NCI-H2196 (cell line): ENCODE results near the gene FCRLB.
"Not testable (repeated sequence)": the region's sequence is repeated elsewhere in the genome, so short reads cannot be mapped to it uniquely, and the experiment has no call there.

Source experiments
- DNase-seq: peaks from one replicate; lab custom pipeline; 2025; ENCODE audit not compliant: unreplicated experiment; lab: John Stamatoyannopoulos, UW

The FCRLB gene, protein sequence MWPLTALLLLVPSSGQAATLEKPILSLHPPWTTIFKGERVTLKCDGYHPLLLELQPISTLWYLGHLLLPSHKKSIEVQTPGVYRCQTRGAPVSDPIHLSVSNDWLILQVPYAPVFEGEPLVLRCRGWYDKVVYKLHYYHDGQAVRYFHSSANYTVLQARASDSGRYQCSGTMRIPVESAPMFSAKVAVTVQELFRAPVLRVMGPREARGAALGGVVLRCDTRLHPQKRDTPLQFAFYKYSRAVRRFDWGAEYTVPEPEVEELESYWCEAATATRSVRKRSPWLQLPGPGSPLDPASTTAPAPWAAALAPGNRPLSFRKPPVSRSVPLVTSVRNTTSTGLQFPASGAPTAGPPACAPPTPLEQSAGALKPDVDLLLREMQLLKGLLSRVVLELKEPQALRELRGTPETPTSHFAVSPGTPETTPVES

DNA sequence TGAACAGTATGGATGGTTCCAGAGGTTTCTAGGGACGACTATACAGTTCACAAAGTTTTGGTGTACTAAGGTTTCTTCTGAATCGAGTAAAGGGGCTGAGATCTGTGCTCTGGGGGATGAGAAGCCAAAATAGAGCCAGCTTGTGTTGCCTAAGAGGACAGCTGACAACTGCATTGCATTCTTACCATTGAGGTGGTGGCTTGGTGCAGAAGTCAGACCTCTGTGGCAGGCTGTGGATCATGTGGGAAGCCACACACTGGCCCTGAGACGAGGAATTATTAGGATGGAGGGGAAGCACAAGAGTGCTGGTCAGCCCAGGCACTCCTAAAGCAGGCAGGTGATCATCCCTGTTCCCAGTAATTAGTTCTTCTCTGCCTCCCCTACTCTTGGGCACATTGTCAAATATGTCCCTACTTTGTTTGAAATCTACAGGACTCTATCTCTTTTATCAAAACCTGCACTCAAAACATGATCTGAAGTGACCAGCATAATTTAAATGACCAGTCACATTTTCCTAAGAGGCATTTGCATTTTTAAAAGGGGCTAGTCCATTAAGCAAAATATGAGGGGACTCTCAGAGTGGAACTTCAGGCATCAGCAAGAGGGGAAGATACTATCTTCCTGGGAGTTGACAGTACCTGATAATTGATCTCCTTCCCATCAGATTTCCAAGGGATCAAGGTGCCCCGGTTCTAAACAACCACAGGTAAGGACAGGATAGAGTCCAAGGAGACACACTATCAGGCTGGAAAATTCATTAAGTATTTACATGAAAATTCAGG lies at the start of gene FCRLB:
Gene FCRLB, plus strand, starts transcription at position 589 of the 782 bp plus-strand sequence. CDS start 1,129 bp downstream, outside the sequence.
- no peak for DNase-seq

DNA sequence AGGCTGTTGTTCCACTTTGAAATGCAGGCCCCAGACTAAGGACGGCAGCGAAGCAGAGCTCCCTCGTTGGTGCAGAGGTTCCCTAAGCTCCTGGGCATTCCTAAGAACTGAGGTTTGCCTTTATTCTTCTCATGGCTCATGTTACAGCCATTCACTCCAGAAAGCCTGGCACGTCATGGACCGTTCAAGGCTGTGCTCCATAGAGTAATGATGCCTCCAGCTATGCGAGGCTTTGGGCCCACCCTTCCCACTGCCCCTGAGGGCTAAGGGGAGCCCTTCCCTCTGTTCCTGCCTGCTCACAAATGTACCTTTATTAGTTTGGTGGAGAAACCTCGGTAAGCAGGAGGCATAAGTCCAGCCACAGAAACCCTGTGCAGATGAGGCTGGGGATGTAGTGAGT lies 47.9 kb upstream of the FCRLB start:
- DNase-seq: not testable (repeated sequence)

DNA sequence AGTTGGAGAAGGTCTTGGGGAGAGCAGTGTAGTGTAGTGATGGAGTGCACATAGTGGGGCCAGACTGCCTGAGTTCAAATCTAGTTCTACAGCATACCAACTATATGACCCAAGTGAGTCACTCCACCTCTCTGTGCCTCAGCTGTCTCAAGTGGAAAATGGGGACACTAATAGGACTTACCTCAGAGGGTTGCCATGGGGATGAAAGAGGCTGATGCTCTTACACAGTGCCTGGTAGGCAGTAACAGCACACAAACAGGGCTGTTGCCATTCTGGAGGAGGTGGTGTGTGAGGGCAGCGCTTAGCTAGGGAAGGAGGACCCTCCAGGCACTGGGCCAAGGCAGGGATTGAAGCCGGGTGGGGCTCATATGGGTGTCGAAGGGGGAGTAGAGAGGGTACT lies 46.9 kb upstream of the FCRLB start:
- DNase-seq: not testable (repeated sequence)

DNA sequence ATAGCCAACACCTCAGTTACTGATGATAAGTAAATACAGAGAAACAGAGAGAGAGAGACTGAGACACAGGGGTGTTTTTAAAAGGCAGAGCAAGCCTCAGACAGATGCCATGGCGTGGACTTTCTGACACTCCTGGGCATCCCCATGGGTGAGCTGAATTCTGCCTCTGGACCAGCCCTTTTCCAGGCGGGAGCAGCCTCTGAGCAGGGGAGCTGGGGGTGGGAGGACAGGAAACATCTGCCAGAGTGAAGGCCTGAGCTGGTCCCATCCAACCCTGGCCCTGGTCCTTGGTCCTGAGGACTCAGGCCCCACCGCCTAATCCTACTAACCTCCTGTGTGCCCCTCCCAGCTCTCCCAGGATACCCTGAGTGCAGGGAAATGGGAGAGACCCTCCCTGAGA lies 46.4 kb upstream of the FCRLB start:
- DNase-seq: not testable (repeated sequence)

DNA sequence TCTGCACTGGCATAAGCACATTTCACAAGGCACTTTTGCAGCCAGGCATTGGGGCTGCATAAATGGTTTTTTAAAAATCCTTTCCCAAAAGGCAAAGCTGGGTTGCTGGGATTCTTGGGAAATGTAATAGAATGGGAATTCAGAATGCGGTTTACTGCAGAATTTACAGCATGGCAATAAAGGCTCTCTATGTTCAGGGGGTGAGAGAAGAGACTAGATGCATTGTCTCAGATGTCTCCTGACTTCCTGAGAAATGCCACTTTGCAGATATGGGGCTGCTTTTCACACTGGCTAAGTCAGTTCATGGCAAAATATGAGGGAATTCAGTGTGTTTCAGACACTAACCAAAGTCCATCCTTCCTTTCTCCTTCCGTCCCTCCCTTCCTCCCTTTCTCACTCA lies 44.9 kb upstream of the FCRLB start:
- DNase-seq: no peak

DNA sequence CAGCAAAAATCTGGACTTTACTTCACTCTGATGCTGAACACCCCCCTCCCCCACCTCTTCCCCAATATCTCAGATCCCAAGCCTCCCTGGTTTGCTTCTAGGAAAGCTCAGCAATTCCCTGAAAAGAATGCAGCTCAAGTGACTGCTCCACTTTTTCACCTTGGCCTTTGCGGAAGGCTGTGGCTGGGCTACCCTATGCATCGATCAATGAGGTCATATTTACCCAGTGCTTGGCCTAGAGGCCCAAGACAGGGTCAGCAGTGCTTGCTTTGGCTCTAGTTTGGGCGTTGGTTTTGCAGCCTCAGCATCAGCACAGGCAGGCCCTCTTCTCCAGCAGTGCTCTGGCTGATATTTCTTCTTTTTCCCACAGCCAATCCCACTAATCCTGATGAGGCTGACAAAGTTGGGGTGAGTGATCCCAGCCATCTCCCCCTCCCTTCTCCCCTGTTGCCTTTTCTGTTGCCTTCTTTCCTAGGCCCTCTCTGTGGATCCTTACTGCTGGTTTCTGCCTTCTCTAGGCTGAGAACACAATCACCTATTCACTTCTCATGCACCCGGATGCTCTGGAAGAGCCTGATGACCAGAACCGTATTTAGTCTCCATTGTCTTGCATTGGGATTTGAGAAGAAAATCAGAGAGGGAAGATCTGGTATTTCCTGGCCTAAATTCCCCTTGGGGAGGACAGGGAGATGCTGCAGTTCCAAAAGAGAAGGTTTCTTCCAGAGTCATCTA lies 44.2 kb upstream of the FCRLB start:
- no peak for DNase-seq

DNA sequence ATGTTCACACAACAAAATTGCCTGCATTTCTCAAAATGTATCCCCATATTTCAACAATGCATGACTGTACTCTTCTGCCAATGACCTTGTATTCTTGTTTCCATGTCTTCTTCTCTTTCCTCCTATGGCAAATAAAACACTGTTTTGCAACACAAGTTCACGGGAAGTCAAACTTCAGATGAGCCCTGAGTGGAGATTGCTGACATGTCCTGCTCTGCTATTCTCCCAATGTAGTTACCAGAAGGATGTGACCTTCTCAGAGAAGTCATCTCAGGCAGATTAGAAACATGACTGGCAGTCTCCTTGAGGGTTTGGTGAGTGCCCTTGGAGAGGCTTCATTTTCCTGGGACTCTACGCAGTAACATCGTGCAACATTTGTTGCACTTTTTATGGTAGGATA lies 42.8 kb upstream of the FCRLB start:
- DNase-seq: no peak

DNA sequence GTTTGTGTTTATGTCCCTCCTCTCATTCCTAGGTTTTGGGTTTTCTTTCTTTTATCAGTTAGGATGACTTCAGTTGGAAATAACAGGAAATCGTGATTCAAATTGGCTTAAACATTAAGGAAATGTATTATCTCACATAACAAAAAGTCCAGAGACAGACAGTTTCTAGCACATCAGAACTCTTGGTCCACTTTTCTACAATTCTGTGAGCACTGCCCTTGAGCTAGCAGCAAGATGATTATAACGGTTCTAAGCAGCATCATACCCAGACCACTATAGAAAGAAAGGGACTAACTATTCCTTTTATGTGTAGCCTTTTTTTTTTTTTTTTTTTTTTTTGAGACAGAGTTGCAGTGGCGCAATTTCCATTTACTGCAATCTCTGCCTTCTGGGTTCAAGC lies 39.5 kb upstream of the FCRLB start:
- DNase-seq: no peak

DNA sequence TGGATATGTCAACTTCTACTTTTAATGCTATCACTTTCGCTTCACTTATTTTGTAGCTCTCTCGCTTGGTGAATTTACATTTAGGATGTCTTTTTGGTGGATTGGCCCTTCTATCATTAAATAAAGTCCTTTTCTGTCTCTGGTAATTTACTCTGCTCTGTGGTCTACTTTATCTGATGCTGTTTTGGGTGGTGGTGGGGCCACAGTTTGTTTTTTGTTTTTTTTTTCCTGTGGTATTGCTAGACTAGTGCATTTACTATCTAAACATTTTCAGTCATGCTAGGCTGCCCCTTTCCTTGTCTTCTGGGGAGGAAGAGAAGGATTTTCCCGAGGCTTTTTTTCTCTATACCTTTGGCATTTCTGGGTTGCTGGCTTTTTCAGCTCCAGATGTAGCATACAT lies 32.4 kb upstream of the FCRLB start:
- no peak for DNase-seq

DNA sequence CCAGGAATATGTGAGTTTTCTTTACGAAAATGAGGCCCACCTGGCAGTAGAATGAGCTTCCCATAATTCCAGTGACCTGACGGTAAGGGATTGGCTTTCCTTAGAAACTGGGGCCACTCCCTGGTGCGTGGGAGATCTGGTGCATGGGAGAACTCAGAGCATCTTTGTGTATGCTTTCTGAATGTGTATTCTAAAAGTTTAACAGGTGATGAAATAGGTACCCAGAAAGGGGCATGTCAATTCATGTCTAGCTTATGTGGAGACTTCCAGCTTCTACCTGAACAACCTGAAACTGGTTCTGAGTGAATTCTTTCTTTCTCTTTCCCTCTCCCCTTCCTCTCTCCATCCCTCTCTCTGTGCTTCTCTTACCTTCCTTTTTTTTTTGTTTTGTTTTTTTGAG lies 29.5 kb upstream of the FCRLB start:
- DNase-seq: no peak

DNA sequence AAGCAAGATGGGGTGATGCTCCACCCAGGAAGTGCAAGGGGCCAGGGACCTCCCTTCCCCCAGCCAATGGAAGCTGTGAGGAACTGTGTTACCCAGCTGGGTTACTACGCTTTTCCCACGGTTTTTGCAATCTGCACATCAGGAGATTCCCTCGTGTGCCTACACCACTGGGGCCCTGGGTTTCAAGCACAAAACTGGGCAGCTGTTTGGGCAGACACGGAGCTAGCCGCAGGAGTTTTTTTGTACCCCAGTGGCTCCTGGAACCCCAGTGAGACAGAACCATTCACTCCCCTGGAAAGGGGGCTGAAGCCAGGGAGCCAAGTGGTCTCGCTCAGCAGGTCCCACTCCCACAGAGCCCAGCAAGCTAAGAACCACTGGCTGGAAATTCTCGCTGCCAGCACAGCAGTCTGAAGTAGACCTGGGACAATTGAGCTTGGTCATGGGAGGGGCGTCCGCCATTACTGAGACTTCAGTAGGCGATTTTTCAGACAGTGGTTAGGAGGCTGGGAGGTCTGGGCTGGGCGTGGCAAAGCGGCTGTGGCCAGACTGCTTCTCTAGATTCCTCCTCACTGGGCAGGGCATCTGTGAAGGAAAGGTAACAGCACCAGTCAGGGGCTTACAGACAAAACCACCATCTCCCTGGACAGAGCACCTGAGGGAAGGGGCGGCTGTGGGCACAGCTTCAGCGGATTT lies 28.2 kb upstream of the FCRLB start:
- DNase-seq: not testable (repeated sequence)

DNA sequence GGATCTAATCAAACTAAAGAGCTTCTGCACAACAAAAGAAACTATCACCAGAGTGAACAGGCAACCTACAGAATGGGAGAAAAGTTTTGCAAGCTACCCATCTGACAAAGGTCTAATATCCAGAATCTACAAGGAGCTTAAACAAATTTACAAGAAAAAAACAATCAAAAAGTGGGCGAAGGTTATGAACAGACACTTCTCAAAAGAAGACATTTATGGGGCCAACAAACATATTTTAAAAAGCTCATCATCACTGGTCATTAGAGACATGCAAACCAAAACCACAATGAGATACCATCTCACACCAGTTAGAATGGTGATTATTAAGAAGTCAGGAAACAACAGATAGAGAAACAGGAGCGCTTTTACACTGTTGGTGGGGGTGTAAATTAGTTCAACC lies 23.0 kb upstream of the FCRLB start:
- not testable (repeated sequence) for DNase-seq

DNA sequence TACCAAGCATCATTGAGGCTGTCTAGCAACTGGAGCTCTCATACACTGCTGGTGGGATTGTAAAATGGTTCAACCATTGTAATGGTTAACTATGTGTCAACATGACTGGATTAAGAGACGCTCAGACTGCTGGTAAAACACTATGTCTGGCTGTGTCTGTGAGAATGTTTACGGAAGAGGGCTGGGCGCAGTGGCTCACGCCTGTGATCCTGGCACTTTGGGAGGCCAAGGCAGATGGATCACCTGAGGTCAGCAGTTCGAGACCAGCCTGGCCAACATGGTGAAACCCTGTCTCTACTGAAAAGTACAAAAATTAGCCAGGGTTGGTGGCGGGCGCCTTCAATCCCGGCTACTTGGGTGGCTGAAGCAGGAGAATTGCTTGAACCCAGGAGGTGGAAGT lies 19.1 kb upstream of the FCRLB start:
- no peak for DNase-seq

DNA sequence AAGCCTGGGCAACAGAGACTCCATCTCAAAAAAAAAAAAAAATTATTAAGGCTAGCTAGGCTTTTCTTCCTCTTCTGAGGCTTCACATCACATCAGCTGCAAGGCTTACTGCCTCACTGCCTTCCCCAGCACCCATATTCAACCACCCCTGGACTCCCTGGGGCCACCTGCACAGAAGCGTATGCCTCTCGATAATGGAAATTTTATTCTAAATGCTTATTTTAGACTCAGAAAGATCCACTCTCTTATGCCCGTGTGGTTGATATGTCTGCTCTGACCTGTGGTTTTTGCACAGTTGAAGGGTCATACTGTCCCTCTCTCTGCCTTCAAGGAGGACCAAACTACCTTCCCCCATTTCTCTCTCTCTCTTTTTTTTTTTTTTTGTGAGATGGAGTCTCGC lies 15.8 kb upstream of the FCRLB start:
- DNase-seq: no peak

DNA sequence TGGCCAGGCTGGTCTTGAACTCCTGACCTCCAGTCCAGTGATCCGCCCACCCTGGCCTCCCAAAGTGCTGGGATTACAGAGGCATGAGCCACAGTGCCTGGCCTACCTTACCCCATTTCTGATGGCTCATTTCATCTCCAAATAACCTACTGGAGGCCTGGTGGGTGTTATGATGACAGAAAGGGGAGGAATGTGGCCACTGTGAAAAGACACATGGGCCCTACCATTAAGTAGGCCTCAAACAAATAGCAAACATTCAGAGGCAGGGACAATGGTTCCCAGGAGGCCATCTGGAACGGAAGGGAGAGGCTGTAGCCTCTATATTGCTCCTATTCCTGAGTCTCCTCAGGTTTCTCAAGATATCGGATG lies 15.2 kb upstream of the FCRLB start:
- DNase-seq: no peak

DNA sequence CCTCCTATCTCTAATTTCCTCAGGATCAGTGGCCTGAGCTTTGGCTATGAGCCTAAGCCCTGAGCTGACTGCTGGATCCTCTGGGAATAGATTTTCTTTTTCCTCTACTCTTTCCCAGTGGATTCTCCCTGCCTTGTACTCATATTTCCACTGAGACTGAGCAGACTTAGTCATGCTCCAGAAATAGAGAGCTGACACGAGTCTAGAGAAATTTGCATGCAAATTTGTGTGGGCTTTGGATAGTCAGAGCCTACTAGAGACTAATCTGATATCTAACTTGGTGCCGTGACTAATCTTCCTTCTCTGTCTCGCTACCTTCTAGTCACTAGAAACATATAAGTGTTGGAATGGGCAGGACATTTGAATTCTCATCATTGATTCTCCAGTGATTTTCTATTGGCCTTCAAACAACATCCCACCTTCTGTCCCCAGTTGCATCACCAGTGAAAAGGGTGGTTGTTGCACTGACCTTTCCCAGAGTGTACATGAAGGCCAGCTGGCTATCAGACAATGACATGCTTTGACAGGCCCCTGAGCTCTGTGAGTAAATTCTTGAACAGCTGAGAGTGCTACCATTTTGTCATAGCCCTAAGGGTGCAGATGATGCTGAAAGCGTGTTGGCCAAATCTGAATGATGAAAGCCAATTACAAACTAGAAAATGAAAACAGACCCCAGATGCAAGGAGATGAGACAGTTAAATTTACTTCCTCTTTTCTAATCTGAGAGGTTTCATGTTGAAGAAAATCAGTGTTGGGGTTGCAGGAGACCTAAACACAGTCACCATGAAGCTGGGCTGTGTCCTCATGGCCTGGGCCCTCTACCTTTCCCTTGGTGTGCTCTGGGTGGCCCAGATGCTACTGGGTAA lies 14.6 kb upstream of the FCRLB start, which contains the start of gene FCRLA:
Gene FCRLA, plus strand, starts transcription at position 748 of the 866 bp plus-strand sequence. Its CDS starts 36 bp downstream, at position 784.
- DNase-seq: no peak

DNA sequence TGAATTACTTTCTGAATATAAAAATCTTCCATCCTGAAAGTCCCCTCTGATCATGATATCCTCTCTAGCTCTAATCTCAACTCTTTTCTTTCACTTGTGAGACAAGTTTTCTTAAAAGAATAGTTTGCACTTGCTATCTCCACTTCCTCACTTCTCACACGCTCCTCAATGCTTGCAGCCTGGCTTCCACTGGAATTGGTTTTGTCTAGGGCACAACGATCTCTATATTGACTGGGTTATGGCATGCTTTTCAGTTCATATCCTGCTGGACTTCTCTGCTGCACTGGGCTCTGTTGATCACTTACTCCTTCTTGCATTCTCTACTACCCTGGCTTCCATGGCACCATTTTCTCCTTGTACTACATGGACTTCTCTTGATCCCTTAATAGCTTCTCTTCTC lies 13.8 kb upstream of the FCRLB start:
- DNase-seq: no peak

DNA sequence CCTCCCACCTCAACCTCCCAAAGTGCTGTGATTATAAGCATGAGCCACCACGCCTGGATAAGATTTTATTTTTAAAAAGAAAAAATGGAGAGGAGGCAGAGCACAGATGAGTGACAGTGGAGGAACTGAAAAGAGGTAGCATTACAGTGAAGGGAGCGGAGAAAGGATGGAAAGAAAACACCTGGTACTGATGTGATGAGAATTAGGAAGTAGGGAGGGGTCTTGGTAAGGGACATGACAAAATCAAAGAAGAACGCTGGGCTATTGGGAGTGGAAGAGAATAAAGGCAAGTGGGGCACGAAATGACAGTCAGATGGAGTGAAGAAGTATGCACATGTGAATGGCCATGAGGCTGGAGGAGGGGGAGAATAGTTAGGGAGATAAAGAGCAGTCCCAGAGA lies 12.0 kb upstream of the FCRLB start:
- DNase-seq: no peak

DNA sequence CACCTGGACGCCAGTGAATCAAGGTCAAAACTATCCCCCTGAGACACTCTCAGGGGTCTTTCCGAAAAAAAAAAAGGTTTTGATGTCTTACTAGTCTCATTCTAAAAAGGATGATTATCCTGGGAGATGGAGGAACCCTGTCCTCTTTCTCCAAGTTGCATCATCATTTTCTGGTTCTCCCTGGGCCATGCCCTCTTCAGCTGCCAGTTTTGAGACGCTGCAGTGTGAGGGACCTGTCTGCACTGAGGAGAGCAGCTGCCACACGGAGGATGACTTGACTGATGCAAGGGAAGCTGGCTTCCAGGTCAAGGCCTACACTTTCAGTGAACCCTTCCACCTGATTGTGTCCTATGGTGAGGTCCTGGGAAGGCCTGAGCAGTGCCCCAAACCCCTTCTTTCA lies 10.8 kb upstream of the FCRLB start:
- no peak for DNase-seq
